Large intestine (tissue), 3 donors: ENCODE results near the gene STAB1. TPM values are rescaled to one million over a fixed set of nuclear protein-coding genes. Genes with fewer than 3 reads are reported as not detected.
"Not testable (repeated sequence)": the region's sequence is repeated elsewhere in the genome, so short reads cannot be mapped to it uniquely, and the experiment has no call there.

Source experiments
- DNase-seq, 2 donors: peaks; one replicate each; pipeline versions ENCODE4 v3.0.0 to v3.0.0-alpha.2; 2013
- H3K27ac ChIP-seq: one replicate; pipeline ENCODE4 v1.5.1; 2013; ENCODE audit warnings: low read length
- H3K27me3 ChIP-seq: 2 replicates; pipeline ENCODE4 v1.6.1; 2013; ENCODE audit warnings: low read length; ENCODE audit not compliant: control insufficient read depth, insufficient read depth
- H3K36me3 ChIP-seq: 2 replicates; pipeline ENCODE4 v1.6.1; 2013; ENCODE audit warnings: low read length; ENCODE audit not compliant: control insufficient read depth, insufficient read depth
- H3K4me1 ChIP-seq: one replicate; pipeline ENCODE4 v1.6.1; 2013; ENCODE audit warnings: low read length; ENCODE audit not compliant: control insufficient read depth, insufficient read depth
- H3K4me3 ChIP-seq: one replicate; pipeline ENCODE4 v1.5.1; 2013; ENCODE audit warnings: low read length
- H3K9me3 ChIP-seq: one replicate; pipeline ENCODE4 v1.6.1; 2013; ENCODE audit warnings: mild to moderate bottlenecking, low read depth, low read length, moderate library complexity; ENCODE audit not compliant: control insufficient read depth
- WGBS: methylation state at CpG from one replicate; pipeline ENCODE4 v1.1.5; 2013; ENCODE audit warnings: low lambda C conversion rate; ENCODE audit not compliant: insufficient coverage; 5-methylcytosine and 5-hydroxymethylcytosine counted together
- polyA plus RNA-seq: library from polyadenylated mRNA; unstranded; fragments of 120-200 nt; gene quantifications from one replicate; pipeline ENCODE4 v1.2.1, GENCODE V29; 2013

STAB1 gene
- polyA plus RNA-seq, 1 donor = 43.5 TPM

GRCh38 chr3:52520716-52521487, 25.8 kb downstream of the STAB1 start:
- H3K9me3 ChIP-seq = peaks cover 3% of the 10 kb centered on the region
- no peak for DNase-seq
- no peaks in the 10 kb centered on the region for H3K27me3 ChIP-seq
- H3K27ac ChIP-seq = no peak overlapping the region
- WGBS = no CpG with 5 or more reads among the region's 20 CpGs
- peaks cover 14% of the 10 kb centered on the region for H3K36me3 ChIP-seq
- no peak overlapping the region for H3K4me3 ChIP-seq
- H3K4me1 ChIP-seq = peaks cover 6% of the 10 kb centered on the region

GRCh38 chr3:52521488-52521824, 26.3 kb downstream of the STAB1 start:
- peaks cover 20% of the 10 kb centered on the region for H3K36me3 ChIP-seq
- peaks cover 3% of the 10 kb centered on the region for H3K9me3 ChIP-seq
- WGBS = no CpG with 5 or more reads among the region's 8 CpGs
- no peak for DNase-seq
- no peak overlapping the region for H3K4me3 ChIP-seq
- H3K27ac ChIP-seq = no peak overlapping the region
- no peaks in the 10 kb centered on the region for H3K27me3 ChIP-seq
- H3K4me1 ChIP-seq = peaks cover 6% of the 10 kb centered on the region

- peaks cover 3% of the 10 kb centered on the region for H3K9me3 ChIP-seq
- no peaks in the 10 kb centered on the region for H3K27me3 ChIP-seq
- WGBS = no CpG with 5 or more reads among the region's 33 CpGs
- DNase-seq = no peak
- H3K4me1 ChIP-seq = peaks cover 6% of the 10 kb centered on the region
- no peak overlapping the region for H3K27ac ChIP-seq
- peaks cover 24% of the 10 kb centered on the region for H3K36me3 ChIP-seq
- H3K4me3 ChIP-seq = no peak overlapping the region
Observed at GRCh38 chr3:52521881-52522650, 26.9 kb downstream of the STAB1 start.

GRCh38 chr3:52522651-52523251, 27.6 kb downstream of the STAB1 start:
- WGBS = no CpG with 5 or more reads among the region's 14 CpGs
- no peak for DNase-seq
- Histone ChIP-seq H3K27ac (no peak overlapping the region), H3K4me3 (no peak overlapping the region), H3K4me1 (peaks cover 6% of the 10 kb centered on the region), H3K36me3 (peaks cover 31% of the 10 kb centered on the region), H3K9me3 (peaks cover 3% of the 10 kb centered on the region), H3K27me3 (no peaks in the 10 kb centered on the region)

GRCh38 chr3:52523386-52524257, 28.5 kb downstream of the STAB1 start:
- no peaks in the 10 kb centered on the region for H3K9me3 ChIP-seq
- no peak overlapping the region for H3K27ac ChIP-seq
- peaks cover under 1% of the 10 kb centered on the region for H3K4me1 ChIP-seq
- DNase-seq = no peak
- peaks cover 38% of the 10 kb centered on the region for H3K36me3 ChIP-seq
- H3K27me3 ChIP-seq = no peaks in the 10 kb centered on the region
- H3K4me3 ChIP-seq = no peak overlapping the region
- no CpG with 5 or more reads among the region's 26 CpGs for WGBS

GRCh38 chr3:52524258-52524751, 29.2 kb downstream of the STAB1 start:
- H3K27ac ChIP-seq = no peak overlapping the region
- no peaks in the 10 kb centered on the region for H3K27me3 ChIP-seq
- WGBS = no CpG with 5 or more reads among the region's 18 CpGs
- H3K4me3 ChIP-seq = no peak overlapping the region
- H3K9me3 ChIP-seq = no peaks in the 10 kb centered on the region
- peaks cover 44% of the 10 kb centered on the region for H3K36me3 ChIP-seq
- no peak for DNase-seq
- no peaks in the 10 kb centered on the region for H3K4me1 ChIP-seq

- DNase-seq = no peak
- Histone ChIP-seq H3K27me3 (no peaks in the 10 kb centered on the region), H3K4me3 (no peak overlapping the region), H3K27ac (no peak overlapping the region), H3K36me3 (peaks cover 44% of the 10 kb centered on the region), H3K4me1 (no peaks in the 10 kb centered on the region), H3K9me3 (no peaks in the 10 kb centered on the region)
- no CpG with 5 or more reads among the region's 34 CpGs for WGBS
Observed at GRCh38 chr3:52524752-52525679, 29.9 kb downstream of the STAB1 start.

- DNase-seq = no peak
- no CpG with 5 or more reads among the region's 9 CpGs for WGBS
- Histone ChIP-seq H3K27ac (no peak overlapping the region), H3K9me3 (no peaks in the 10 kb centered on the region), H3K27me3 (no peaks in the 10 kb centered on the region), H3K36me3 (peaks cover 44% of the 10 kb centered on the region), H3K4me1 (no peaks in the 10 kb centered on the region), H3K4me3 (no peak overlapping the region)
Observed at GRCh38 chr3:52525680-52526561, 30.8 kb downstream of the STAB1 start.

GRCh38 chr3:52526671-52527038, 31.5 kb downstream of the STAB1 start:
- H3K4me3 ChIP-seq, H3K27ac ChIP-seq, H3K9me3 ChIP-seq, H3K27me3 ChIP-seq, H3K4me1 ChIP-seq, DNase-seq: not testable (repeated sequence)
- H3K36me3 ChIP-seq = peaks cover 44% of the 10 kb centered on the region
- whole genome bisulfite sequencing = no CpG with 5 or more reads among the region's 5 CpGs
